Endothelial cell of umbilical vein (primary cell): ENCODE results near the gene BRD2. TPM values are rescaled to one million over a fixed set of nuclear protein-coding genes. Genes with fewer than 3 reads are reported as not detected.

Experiments
- BruUV-seq: library from RNA; stranded (reverse); fragments of 400-500 nt; replicated peaks from 2 replicates; lab custom pipeline; 2021; lab: Mats Ljungman, UMichigan
- CTCF ChIA-PET: fragments of 300-600, 350-600 bp; sonication (Branson Sonifier 250); formaldehyde crosslinking; loops from one replicate; lab custom pipeline; 2021; ENCODE audit warnings: antibody characterized with exemption, inconsistent platforms; lab: Charles Lee
- POLR2A ChIA-PET: fragments of 300-600, 350-600 bp; sonication (Branson Sonifier 250); formaldehyde crosslinking; loops from one replicate; lab custom pipeline; 2021; ENCODE audit warnings: antibody characterized with exemption, inconsistent platforms; lab: Charles Lee
- DNase-seq: peaks from one replicate; pipeline ENCODE4 v3.0.0-alpha.2; 2011; ENCODE audit warnings: low read depth, low spot score
- FAIRE-seq: peaks from 2 replicates; lab custom pipeline; 2011; peaks lifted over from hg19 to GRCh38; lab: Jason Lieb, UNC
- H2AFZ ChIP-seq: 2 replicates; pipeline ENCODE4 v1.6.0; 2012; ENCODE audit warnings: low read depth, low read length, control low read depth, inconsistent platforms
- H3K27ac ChIP-seq: 2 replicates; pipeline ENCODE4 v1.5.1; 2011; ENCODE audit warnings: low read depth, mild to moderate bottlenecking, control low read depth, low read length, moderate library complexity; ENCODE audit not compliant: insufficient read depth
- H3K27me3 ChIP-seq, 2 experiments: 2 replicates each; pipeline versions ENCODE4 v1.6.0 to v1.6.1; 2011; ENCODE audit warnings: low read length in 2 of 2, mixed read lengths in 1 of 2; ENCODE audit not compliant: control insufficient read depth in 2 of 2, insufficient read depth in 2 of 2
- H3K36me3 ChIP-seq, 2 experiments: 2 replicates in 1 of 2; 3 replicates in 1 of 2; pipeline ENCODE4 v1.5.1; 2011; ENCODE audit warnings: low read length in 2 of 2, mild to moderate bottlenecking in 1 of 2, moderate library complexity in 1 of 2; ENCODE audit not compliant: control insufficient read depth in 2 of 2, insufficient read depth in 2 of 2; ENCODE audit errors: extremely low read depth in 1 of 2
- H3K4me1 ChIP-seq: 3 replicates; pipeline ENCODE4 v1.5.1; 2011; ENCODE audit warnings: mild to moderate bottlenecking, low read length; ENCODE audit not compliant: control insufficient read depth, insufficient read depth; ENCODE audit errors: extremely low read depth
- H3K4me2 ChIP-seq: 2 replicates; pipeline ENCODE4 v1.6.1; 2011; ENCODE audit warnings: low read length, control low read depth, mixed read lengths; ENCODE audit not compliant: insufficient read depth
- H3K4me3 ChIP-seq, 3 experiments: fragments of 200-600 bp in 1 of 3; sonication (generic), shearing (Covaris generic) in 1 of 3; replicated peaks in 1 of 3; 2 replicates each; pipeline ENCODE4 v1.5.1; 2011 to 2016; ENCODE audit warnings: control low read depth in 3 of 3, low read length in 3 of 3, mild to moderate bottlenecking in 2 of 3, inconsistent platforms in 1 of 3, low read depth in 1 of 3, moderate library complexity in 1 of 3; ENCODE audit not compliant: insufficient read depth in 1 of 3
- H3K79me2 ChIP-seq: 2 replicates; pipeline ENCODE4 v1.6.0; 2012; ENCODE audit warnings: low read length, inconsistent platforms; ENCODE audit not compliant: control insufficient read depth, insufficient read depth
- H3K9ac ChIP-seq: replicated peaks from 2 replicates; pipeline ENCODE3; 2011; ENCODE audit warnings: low read length, control low read depth; ENCODE audit not compliant: insufficient read depth; ENCODE audit errors: extremely low read depth
- H3K9me1 ChIP-seq: replicated peaks from 3 replicates; pipeline ENCODE4 v1.6.0; 2011; ENCODE audit warnings: mild to moderate bottlenecking, low read length; ENCODE audit not compliant: control insufficient read depth, insufficient read depth; ENCODE audit errors: extremely low read depth
- H3K9me3 ChIP-seq: replicated peaks from 2 replicates; pipeline ENCODE4 v1.5.1; 2012; ENCODE audit warnings: low read length, inconsistent platforms; ENCODE audit not compliant: control insufficient read depth, insufficient read depth
- H4K20me1 ChIP-seq: replicated peaks from 2 replicates; pipeline ENCODE3; 2011; ENCODE audit warnings: mild to moderate bottlenecking, low read length; ENCODE audit not compliant: control insufficient read depth, insufficient read depth; ENCODE audit errors: extremely low read depth
- CTCF ChIP-seq, 2 donors: IDR thresholded peaks; 1 replicate in 1 of 2; 2 replicates in 1 of 2; pipeline ENCODE4 v1.5.1; 2011; ENCODE audit warnings: low read length in 2 of 2, mild to moderate bottlenecking in 2 of 2, moderate library complexity in 2 of 2, control low read depth in 1 of 2, inconsistent platforms in 1 of 2, low read depth in 1 of 2; ENCODE audit not compliant: insufficient read depth in 1 of 2; ENCODE audit errors: extremely low read depth in 1 of 2
- EZH2 ChIP-seq: IDR thresholded peaks from 2 replicates; pipeline ENCODE4 v1.6.1; 2012; ENCODE audit warnings: borderline replicate concordance, low read depth, mild to moderate bottlenecking, moderate library complexity, low read length, inconsistent platforms; ENCODE audit not compliant: severe bottlenecking
- FOS ChIP-seq: IDR thresholded peaks from 2 replicates; pipeline ENCODE4 v1.6.1; 2011; ENCODE audit warnings: mild to moderate bottlenecking, low read length, moderate library complexity, borderline replicate concordance; ENCODE audit not compliant: insufficient read depth
- GATA2 ChIP-seq: IDR thresholded peaks from 2 replicates; pipeline ENCODE4 v1.7.0; 2011; ENCODE audit warnings: low read depth, mild to moderate bottlenecking, moderate library complexity, mixed read lengths, low read length; ENCODE audit not compliant: insufficient read length, insufficient read depth
- JUN ChIP-seq: IDR thresholded peaks from 2 replicates; pipeline ENCODE4 v1.6.1; 2011; ENCODE audit warnings: borderline replicate concordance, low read depth; ENCODE audit not compliant: insufficient read length, insufficient read depth
- MAX ChIP-seq: IDR thresholded peaks from 2 replicates; pipeline ENCODE4 v1.6.1; 2011; ENCODE audit not compliant: insufficient read depth, insufficient read length
- MYC ChIP-seq: IDR thresholded peaks from one replicate; pipeline ENCODE4 v1.6.1; 2011; ENCODE audit warnings: mild to moderate bottlenecking, low read depth, low read length
- POLR2A ChIP-seq: IDR thresholded peaks from 2 replicates; pipeline ENCODE4 v1.6.1; 2012; ENCODE audit warnings: low read depth, mild to moderate bottlenecking, control low read depth, low read length
- POLR2AphosphoS5 ChIP-seq: IDR thresholded peaks from 2 replicates; pipeline ENCODE4 v1.6.1; 2012; ENCODE audit warnings: low read depth, mild to moderate bottlenecking, control low read depth, low read length, moderate library complexity; ENCODE audit not compliant: insufficient read depth
- dilution Hi-C: fragments of 300-500 bp; cut with MboI; formaldehyde crosslinking; loops from one replicate; pipeline ENCODE4 v1.15.0; 2019; ENCODE audit warnings: low sequenced_read_pairs; ENCODE audit not compliant: extremely low pct_ligation_motif_present
- intact Hi-C: fragments of 100-400 bp; cut with micrococcal nuclease; formaldehyde crosslinking; loops from one replicate; pipeline ENCODE4 v1.10.0; 2022
- polyA plus RNA-seq, 4 experiments: library from polyadenylated mRNA; depleted of rRNA in 3 of 4; stranded (reverse) in 3 of 4; unstranded in 1 of 4; fragments of >200 nt; gene quantifications; 2 replicates each; pipeline versions ENCODE4 v1.2.1 to v1.2.3, GENCODE V29; 2011 to 2012; ENCODE audit warnings: missing spikeins in 1 of 4
- total RNA-seq: library from RNA; stranded (reverse); gene quantifications from 2 replicates; pipeline ENCODE4 v1.2.3, GENCODE V29; 2021

The BRD2 gene
- total and polyA plus RNA-seq, 2 donors (not counting 3 experiments of a cell fraction or from before 2014, with no cell fraction given): 131 to 197 TPM

- FAIRE-seq (no peak), DNase-seq (no peak)
- Histone ChIP-seq H3K79me2 (no peaks in the 10 kb centered on the region), H3K36me3 (no peaks in the 10 kb centered on the region), H3K9me3 (no peaks in the 10 kb centered on the region), H4K20me1 (no peaks in the 10 kb centered on the region), H3K4me3 (no peak overlapping the region), H2AFZ (no peak overlapping the region), H3K27me3 (no peaks in the 10 kb centered on the region), H3K9ac (no peak overlapping the region), H3K9me1 (no peaks in the 10 kb centered on the region), H3K4me1 (no peaks in the 10 kb centered on the region), H3K4me2 (no peak overlapping the region), H3K27ac (no peak overlapping the region)
- TF ChIP-seq POLR2A (no peak), MAX (no peak), MYC (no peak)
- intact Hi-C loops: no loop called here
- BruUV-seq: no TSS peak
- dilution Hi-C loops: no loop called here
- CTCF ChIA-PET: interaction anchor here (0.8 to 10.8 kb wide), 4 partner anchors 11 to 28 kb away, joined by 3 to 174 read pairs (median 52); partner anchors contain the start of gene BRD2
- POLR2A ChIA-PET: interaction anchor here (2.0 kb wide), 1 partner anchor 16 kb away, joined by 11 read pairs; no protein-coding TSS in a partner anchor
Observed at GRCh38 chr6:32956176-32956575, 12.2 kb upstream of the BRD2 start.

- FAIRE-seq (no peak), DNase-seq (no peak)
- TF ChIP-seq POLR2A: no peak
- TF ChIP-seq JUN: no peak
- no peak for TF ChIP-seq POLR2AphosphoS5
- TF ChIP-seq MYC: no peak
- TF ChIP-seq MAX: no peak
- no peak for TF ChIP-seq EZH2
- TF ChIP-seq FOS: no peak
- no peak for TF ChIP-seq GATA2
- TF ChIP-seq CTCF (IDR thresholded peaks at IDR 0.05; ENCODE audit: extremely low read depth in 1 of 2, insufficient read depth in 1 of 2, low read depth in 1 of 2, low read length in 2 of 2): no peak
- Histone ChIP-seq H2AFZ (no peak overlapping the region), H3K9me3 (no peaks in the 10 kb centered on the region), H3K36me3 (no peaks in the 10 kb centered on the region), H3K27ac (no peak overlapping the region), H3K4me2 (no peak overlapping the region), H3K27me3 (no peaks in the 10 kb centered on the region), H3K9me1 (no peaks in the 10 kb centered on the region), H3K4me3 (no peak overlapping the region), H3K4me1 (peaks cover 4% of the 10 kb centered on the region), H3K79me2 (no peaks in the 10 kb centered on the region), H4K20me1 (no peaks in the 10 kb centered on the region), H3K9ac (no peak overlapping the region)
- ChIA-PET CTCF (interaction anchor here (1.5 kb wide), 1 partner anchor 27 kb away, joined by 5 read pairs; no protein-coding TSS in a partner anchor), POLR2A (no interaction called here)
- BruUV-seq: no TSS peak
- intact Hi-C loops (no loop called here), dilution Hi-C loops (no loop called here)
Observed at GRCh38 chr6:32960563-32960962, 7.8 kb upstream of the BRD2 start.
